ENCODE measurements around the gene TERB1. TPM values are rescaled to one million over a fixed set of nuclear protein-coding genes. Genes with fewer than 3 reads are reported as not detected.

The TERB1 gene, protein sequence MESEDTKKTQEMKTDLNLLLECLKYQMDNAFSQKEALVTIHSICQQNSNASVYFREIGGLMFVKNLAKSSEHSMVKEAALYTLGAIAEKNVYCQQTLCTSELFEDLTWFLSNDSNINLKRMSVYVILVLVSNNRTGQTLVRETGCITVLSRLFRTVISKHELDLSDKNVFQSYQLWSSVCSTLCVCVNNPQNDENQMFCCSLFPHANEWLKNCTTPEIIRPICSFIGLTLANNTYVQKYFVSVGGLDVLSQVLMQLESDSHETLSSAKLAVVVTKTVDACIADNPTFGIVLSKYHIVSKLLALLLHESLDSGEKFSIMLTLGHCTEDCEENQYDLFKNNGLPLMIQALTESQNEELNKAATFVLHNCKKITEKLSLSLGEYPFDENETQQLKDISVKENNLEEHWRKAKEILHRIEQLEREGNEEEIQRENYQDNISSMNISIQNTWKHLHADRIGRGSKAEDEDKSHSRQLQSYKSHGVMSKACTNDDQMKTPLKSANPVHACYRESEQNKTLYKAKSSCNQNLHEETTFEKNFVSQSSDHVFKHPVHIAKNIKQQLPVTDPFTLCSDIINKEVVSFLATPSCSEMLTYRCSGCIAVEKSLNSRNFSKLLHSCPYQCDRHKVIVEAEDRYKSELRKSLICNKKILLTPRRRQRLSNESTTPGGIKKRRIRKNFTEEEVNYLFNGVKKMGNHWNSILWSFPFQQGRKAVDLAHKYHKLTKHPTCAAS
- polyA plus RNA-seq (2013, experiment 1 of 2): not detected
- not detected for polyA plus RNA-seq (2013, experiment 2 of 2)

DNA sequence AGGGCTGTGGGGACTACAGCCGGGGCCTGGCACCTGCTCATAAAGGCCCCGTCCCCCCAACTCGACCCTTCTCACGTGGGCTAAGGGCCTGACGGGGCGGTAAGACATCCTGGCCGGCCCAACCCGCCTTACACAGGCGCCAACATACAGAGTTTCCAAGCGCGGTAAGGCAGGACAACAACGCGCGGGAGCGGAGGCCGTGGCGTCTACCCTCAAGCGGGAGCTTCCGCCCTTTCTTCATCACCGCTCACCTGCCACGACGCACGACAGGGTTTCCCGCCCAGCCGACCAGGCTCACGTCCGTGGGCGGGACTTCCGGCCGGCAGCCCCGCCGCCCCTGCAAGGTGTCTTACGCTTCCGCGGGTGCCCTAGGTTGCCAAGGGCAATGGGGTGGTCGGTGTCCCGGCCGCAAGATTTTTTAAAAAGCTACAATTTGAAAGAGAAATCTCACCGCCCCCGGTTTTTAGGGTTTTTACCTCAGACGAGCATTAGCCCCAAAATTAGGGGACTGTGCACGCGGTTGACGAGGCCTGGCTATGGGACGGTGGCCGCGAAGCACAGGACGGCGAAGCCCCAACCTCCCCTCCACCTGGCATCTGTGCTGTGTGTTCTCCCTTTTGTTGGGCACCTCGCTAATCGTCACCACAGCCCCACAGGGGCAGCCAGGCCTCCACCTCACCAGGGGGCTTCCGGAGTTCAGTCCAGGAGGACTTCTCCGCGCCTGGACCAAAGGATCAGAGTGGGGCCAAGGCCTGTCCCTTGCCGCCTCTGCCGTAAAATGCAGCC is at the start of gene TERB1:
TERB1 (minus strand) TSS at position 265 of the 786 bp plus-strand sequence. CDS start 4,786 bp downstream, outside the sequence.
- WGBS, 2 donors (ENCODE audit: extremely low coverage in 2 of 2, insufficient read length in 2 of 2, insufficient replicate concordance in 1 of 2): no CpG with 5 or more reads among the region's 56 CpGs
- Histone ChIP-seq H3K14ac (ENCODE audit: low read length) (no peak within 1 kb of the TSS), H3K4ac (ENCODE audit: low read length) (no peak within 1 kb of the TSS), H3K4me3 (ENCODE audit: low read length in 2 of 2) (no peak within 1 kb of the TSS), H4K8ac (ENCODE audit: low read depth, low read length) (no peak within 1 kb of the TSS), H3K9ac (ENCODE audit: low read depth, low read length, poor library complexity) (no peak within 1 kb of the TSS), H3K18ac (ENCODE audit: low read length) (peak within 1 kb of the TSS; percentile 48), H3K36me3 (replicated peaks in 1 of 2; ENCODE audit: control insufficient read depth in 2 of 2, insufficient read depth in 2 of 2, low read length in 2 of 2) (peaks cover 23 to 53% of the 10 kb centered on the region in 2 donors), H2AK5ac (ENCODE audit: low read depth, low read length) (no peak within 1 kb of the TSS), H3K27ac (replicated peaks; ENCODE audit: low read length) (no peak within 1 kb of the TSS), H2BK120ac (ENCODE audit: low read depth, low read length) (no peak within 1 kb of the TSS), H3K27me3 (ENCODE audit: control insufficient read depth in 3 of 3, insufficient read depth in 3 of 3, low read depth in 1 of 3, low read length in 3 of 3) (no peaks in the 10 kb centered on the region), H2BK15ac (ENCODE audit: low read length) (no peak within 1 kb of the TSS), H3K9me3 (replicated peaks in 1 of 2; ENCODE audit: control insufficient read depth in 2 of 2, insufficient read depth in 1 of 2, low read depth in 1 of 2, low read length in 2 of 2) (no peaks in the 10 kb centered on the region), H3K23ac (ENCODE audit: low read depth, low read length, poor library complexity) (peak within 1 kb of the TSS; percentile 31), H2AFZ (ENCODE audit: low read length) (no peak within 1 kb of the TSS), H3K4me2 (ENCODE audit: insufficient read depth, low read length, poor library complexity, severe bottlenecking) (no peak within 1 kb of the TSS), H3K4me1 (ENCODE audit: control insufficient read depth in 2 of 2, insufficient read depth in 1 of 2, low read depth in 1 of 2, low read length in 2 of 2) (no peaks in the 10 kb centered on the region), H2BK5ac (ENCODE audit: low read length) (peak within 1 kb of the TSS; percentile 57), H4K91ac (ENCODE audit: low read depth, low read length, poor library complexity) (no peak within 1 kb of the TSS), H2BK12ac (ENCODE audit: low read length) (no peak within 1 kb of the TSS), H3K79me1 (ENCODE audit: low read depth, low read length) (no peaks in the 10 kb centered on the region)
- no peak for DNase-seq (ENCODE audit: low spot score)

DNA sequence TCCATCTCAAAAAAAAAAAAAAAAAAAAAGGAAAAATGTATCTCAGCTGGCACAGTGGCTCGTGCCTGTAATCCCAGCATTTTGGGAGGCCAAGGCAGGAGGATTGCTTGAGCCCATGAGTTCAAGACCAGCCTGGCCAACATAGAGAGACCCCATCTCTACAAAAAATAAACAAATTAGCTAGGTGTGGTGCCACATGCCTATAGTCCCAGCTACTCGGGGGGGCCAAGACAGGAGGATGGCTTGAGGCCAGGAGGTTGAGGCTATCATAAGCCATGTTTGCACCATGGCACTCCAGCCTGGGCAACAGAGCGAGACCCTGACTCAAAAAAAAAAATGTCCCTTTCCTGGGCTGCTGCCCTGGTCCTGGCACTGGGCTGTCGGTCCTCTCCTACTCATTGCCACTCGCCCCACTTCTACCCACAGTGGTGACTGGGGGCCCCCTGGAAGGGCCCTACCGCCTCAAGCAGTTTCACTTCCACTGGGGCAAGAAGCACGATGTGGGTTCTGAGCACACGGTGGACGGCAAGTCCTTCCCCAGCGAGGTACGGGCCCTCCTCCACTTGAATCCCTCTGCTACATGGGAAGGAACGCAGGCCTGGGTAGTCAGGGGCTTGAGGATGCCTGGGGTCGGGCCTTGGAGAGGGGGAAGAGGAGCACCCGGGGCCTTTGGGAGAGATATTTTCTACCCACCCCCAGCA is 48.9 kb upstream of the TERB1 start:
- Histone ChIP-seq H3K18ac (ENCODE audit: low read length) (no peak overlapping the region), H3K36me3 (replicated peaks in 1 of 2; ENCODE audit: control insufficient read depth in 2 of 2, insufficient read depth in 2 of 2, low read length in 2 of 2) (no peaks in the 10 kb centered on the region), H2AK5ac (ENCODE audit: low read depth, low read length) (peak overlapping the region; percentile 54), H2BK15ac (ENCODE audit: low read length) (no peak overlapping the region), H2BK120ac (ENCODE audit: low read depth, low read length) (no peak overlapping the region), H3K14ac (ENCODE audit: low read length) (no peak overlapping the region), H3K23ac (ENCODE audit: low read depth, low read length, poor library complexity) (no peak overlapping the region), H3K9me3 (replicated peaks in 1 of 2; ENCODE audit: control insufficient read depth in 2 of 2, insufficient read depth in 1 of 2, low read depth in 1 of 2, low read length in 2 of 2) (no peaks in the 10 kb centered on the region), H2BK5ac (ENCODE audit: low read length) (no peak overlapping the region), H2AFZ (ENCODE audit: low read length) (no peak overlapping the region), H2BK12ac (ENCODE audit: low read length) (no peak overlapping the region), H3K4me3 (ENCODE audit: low read length in 2 of 2) (no peak overlapping the region), H3K4ac (ENCODE audit: low read length) (no peak overlapping the region), H3K9ac (ENCODE audit: low read depth, low read length, poor library complexity) (no peak overlapping the region), H4K8ac (ENCODE audit: low read depth, low read length) (no peak overlapping the region), H3K4me2 (ENCODE audit: insufficient read depth, low read length, poor library complexity, severe bottlenecking) (no peak overlapping the region), H3K4me1 (ENCODE audit: control insufficient read depth in 2 of 2, insufficient read depth in 1 of 2, low read depth in 1 of 2, low read length in 2 of 2) (no peaks in the 10 kb centered on the region), H4K91ac (ENCODE audit: low read depth, low read length, poor library complexity) (no peak overlapping the region), H3K79me1 (ENCODE audit: low read depth, low read length) (no peaks in the 10 kb centered on the region), H3K27me3 (ENCODE audit: control insufficient read depth in 3 of 3, insufficient read depth in 3 of 3, low read depth in 1 of 3, low read length in 3 of 3) (peaks cover 4 to 86% (median 22%) of the 10 kb centered on the region in 3 experiments), H3K27ac (replicated peaks; ENCODE audit: low read length) (no peak overlapping the region)
- no CpG with 5 or more reads among the region's 14 CpGs for WGBS, 2 donors (ENCODE audit: extremely low coverage in 2 of 2, insufficient read length in 2 of 2, insufficient replicate concordance in 1 of 2)
- no peak for DNase-seq (ENCODE audit: low spot score)

DNA sequence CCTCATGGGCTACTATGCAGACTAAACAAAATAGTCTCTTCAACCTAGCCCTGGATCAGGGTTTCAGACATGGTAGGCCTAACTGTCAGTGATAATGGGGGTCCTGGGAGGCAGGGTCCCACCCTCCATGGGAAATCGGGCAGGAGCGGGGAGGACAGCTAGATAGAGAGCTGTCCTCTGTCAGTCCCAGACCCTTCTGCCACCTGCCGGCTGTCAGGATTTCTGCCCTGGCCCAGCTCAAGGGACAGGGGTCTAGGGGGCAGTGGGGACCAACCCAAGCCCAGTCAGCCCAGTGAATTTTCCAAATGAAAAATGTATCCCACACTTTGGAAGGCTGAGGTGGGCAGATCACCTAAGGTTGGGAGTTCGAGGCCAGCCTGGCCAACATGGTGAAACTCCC is 48.2 kb upstream of the TERB1 start:
- peaks cover 12 to 89% (median 29%) of the 10 kb centered on the region in 3 experiments for H3K27me3 ChIP-seq (ENCODE audit: control insufficient read depth in 3 of 3, insufficient read depth in 3 of 3, low read depth in 1 of 3, low read length in 3 of 3)
- peak overlapping the region; percentile 10 for H2AK5ac ChIP-seq (ENCODE audit: low read depth, low read length)
- no peak overlapping the region for H2BK15ac ChIP-seq (ENCODE audit: low read length)
- no peaks in the 10 kb centered on the region for H3K36me3 ChIP-seq (replicated peaks in 1 of 2; ENCODE audit: control insufficient read depth in 2 of 2, insufficient read depth in 2 of 2, low read length in 2 of 2)
- WGBS, 2 donors (ENCODE audit: extremely low coverage in 2 of 2, insufficient read length in 2 of 2, insufficient replicate concordance in 1 of 2): no CpG with 5 or more reads among the region's 4 CpGs
- no peak for DNase-seq (ENCODE audit: low spot score)
- H4K8ac ChIP-seq (ENCODE audit: low read depth, low read length): no peak overlapping the region
- no peak overlapping the region for H3K14ac ChIP-seq (ENCODE audit: low read length)
- H2BK120ac ChIP-seq (ENCODE audit: low read depth, low read length): no peak overlapping the region
- H2AFZ ChIP-seq (ENCODE audit: low read length): no peak overlapping the region
- H3K4me2 ChIP-seq (ENCODE audit: insufficient read depth, low read length, poor library complexity, severe bottlenecking): no peak overlapping the region
- no peak overlapping the region for H3K4me3 ChIP-seq (ENCODE audit: low read length in 2 of 2)
- no peak overlapping the region for H4K91ac ChIP-seq (ENCODE audit: low read depth, low read length, poor library complexity)
- no peak overlapping the region for H3K9ac ChIP-seq (ENCODE audit: low read depth, low read length, poor library complexity)
- H2BK12ac ChIP-seq (ENCODE audit: low read length): no peak overlapping the region
- no peak overlapping the region for H3K4ac ChIP-seq (ENCODE audit: low read length)
- no peak overlapping the region for H3K27ac ChIP-seq (replicated peaks; ENCODE audit: low read length)
- no peaks in the 10 kb centered on the region for H3K9me3 ChIP-seq (replicated peaks in 1 of 2; ENCODE audit: control insufficient read depth in 2 of 2, insufficient read depth in 1 of 2, low read depth in 1 of 2, low read length in 2 of 2)
- peaks cover 3 to 5% of the 10 kb centered on the region in 2 donors for H3K4me1 ChIP-seq (ENCODE audit: control insufficient read depth in 2 of 2, insufficient read depth in 1 of 2, low read depth in 1 of 2, low read length in 2 of 2)
- no peaks in the 10 kb centered on the region for H3K79me1 ChIP-seq (ENCODE audit: low read depth, low read length)
- H2BK5ac ChIP-seq (ENCODE audit: low read length): no peak overlapping the region
- H3K18ac ChIP-seq (ENCODE audit: low read length): no peak overlapping the region
- H3K23ac ChIP-seq (ENCODE audit: low read depth, low read length, poor library complexity): no peak overlapping the region
